GM19099 (cell line): Measurements from ENCODE around the gene SLC30A9.

Experiments used
- POLR2A ChIP-seq: IDR thresholded peaks from 3 replicates; pipeline ENCODE4 v1.6.1; 2011; ENCODE audit warnings: low read depth; ENCODE audit not compliant: insufficient read length; ENCODE audit errors: extremely low read depth

Gene SLC30A9

DNA sequence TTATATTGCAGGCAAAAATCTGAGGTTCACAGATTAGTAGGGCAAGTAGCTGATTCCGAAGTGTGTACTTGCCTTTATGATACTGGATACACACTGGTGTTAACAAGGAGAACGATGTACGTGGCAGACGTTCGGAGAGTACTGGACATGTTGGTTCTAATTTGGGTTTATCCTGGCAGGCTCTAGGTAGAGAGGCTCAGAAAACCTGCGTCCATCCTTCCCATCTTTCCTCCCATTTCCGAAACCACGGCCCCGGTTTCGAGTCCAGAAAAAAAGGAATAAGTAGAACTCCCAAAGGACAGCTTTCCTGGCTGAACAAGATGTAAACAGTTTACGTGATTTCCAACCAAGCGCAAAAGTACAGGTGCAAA, 351 bp upstream of the SLC30A9 start:
- TF ChIP-seq POLR2A = no peak

DNA sequence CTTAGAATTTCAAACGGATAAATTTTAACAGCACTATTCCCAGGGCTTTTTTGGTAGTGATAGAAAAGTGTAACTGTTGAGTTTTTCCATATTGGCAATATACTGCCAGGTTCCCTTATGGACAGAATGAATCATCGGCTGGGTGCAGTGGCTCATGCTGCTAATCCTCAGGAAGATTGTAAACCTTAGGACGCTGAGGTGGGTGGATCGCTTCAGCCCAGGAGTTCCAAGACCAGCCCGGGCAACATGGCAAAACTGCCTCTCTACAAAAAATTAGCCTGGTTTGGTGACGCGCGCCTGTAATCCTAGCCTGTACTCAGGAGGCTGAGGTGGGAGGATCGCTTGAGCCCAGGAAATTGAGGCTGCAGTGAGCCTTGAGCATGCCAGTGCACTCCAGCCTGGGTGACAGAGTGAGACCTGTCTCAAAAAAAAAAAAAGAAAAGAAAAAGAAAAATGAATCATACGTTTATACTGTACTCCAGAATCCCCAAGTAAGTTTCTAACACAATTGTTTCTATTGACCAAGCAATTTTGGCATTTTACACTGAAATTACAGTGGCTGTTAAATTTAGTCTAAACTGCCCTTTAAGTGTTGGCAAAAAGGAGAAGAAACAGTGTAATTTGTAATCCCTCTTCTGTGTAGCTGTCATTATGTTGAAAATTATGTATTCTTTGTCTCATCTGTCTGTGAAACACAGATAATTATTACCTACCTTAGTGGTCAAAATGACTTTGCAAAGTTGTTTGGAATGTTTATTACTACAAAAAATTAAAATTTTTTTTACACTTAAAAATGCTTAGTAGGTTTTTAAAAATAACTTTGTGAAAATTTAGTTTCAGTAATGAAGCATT, 1.8 kb downstream of the SLC30A9 start:
- no peak for TF ChIP-seq POLR2A

DNA sequence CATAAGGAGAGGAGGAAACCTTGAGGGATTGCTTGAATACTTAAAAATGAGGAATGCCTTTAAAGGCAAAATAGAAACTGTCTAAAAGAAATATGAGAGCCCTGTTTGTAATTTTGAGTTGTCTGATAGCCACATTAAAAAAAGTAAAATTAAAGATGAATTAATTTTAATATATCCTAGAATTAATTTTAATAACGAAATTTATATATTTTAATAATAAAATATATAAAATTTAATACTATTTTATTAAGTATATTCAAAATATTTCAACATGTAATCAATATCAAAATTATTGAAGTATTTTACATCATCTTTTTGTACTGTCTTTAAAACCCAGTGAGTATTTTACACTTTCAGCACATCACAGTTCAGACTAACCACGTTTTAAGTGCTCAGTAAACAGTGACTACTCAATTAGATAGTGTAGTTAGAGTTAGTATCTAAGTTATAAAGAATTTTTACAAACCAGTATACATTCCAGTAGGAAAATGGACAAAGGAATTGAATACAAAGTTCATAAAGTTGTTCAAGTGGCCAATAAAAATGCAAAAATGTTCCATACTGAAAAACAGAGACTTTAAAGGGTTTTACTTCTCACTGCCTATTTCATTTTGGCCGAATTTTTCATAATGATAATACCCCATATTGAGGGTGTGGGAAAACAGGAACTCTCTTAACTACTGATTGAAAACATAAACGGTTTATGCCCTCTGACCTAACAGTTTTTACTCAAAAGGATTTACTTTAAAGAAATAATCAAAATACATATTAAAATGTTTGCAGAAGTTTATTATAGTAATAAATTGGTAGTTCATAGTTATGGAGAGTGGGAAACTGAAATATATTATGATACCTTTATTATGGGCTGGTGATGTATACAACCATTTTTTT, 2.9 kb downstream of the SLC30A9 start:
- TF ChIP-seq POLR2A = no peak

DNA sequence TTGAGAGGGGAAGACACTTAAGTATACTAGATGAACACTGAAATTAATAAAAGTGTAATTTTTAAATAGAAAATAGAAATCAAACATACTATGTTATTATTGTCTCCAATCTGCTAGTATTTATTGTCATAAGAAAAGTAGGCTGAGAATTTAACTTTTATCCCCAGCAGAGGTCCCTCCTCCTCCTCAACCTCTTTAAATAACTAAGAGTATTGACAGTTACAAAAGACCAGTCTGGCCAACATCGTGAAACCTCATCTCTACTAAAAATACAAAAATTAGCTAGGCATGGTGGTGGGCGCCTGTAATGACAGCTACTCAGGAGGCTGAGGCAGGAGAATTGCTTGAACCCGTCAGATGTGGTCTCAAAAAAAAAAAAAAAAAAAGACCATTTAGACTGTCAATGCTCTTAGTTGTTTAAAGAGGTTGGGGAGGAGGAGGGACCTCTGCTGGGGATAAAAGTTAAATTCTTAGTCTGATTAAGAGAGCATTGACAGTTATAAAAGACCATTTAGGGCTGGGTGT, 4.2 kb downstream of the SLC30A9 start:
- no peak for TF ChIP-seq POLR2A

DNA sequence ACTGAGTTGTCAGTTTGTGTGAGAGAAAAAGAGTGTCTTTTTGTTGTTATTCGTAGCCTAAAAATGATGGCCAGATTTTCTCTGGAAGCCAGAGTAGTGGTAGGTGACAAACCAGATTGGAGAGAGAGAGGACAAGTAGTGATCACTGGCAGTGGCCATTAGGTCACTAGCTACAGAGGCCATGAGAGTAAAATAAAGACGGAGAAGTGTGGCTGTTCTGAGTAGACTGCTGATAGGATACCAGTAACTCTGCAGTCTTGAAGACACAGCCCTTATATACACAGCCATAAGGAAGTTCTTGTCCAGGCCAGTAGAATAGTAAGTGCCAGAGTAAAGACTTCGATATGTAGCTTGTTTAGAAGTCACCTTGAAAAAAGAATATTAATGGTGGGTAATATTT, 7.7 kb downstream of the SLC30A9 start:
- TF ChIP-seq POLR2A = no peak

DNA sequence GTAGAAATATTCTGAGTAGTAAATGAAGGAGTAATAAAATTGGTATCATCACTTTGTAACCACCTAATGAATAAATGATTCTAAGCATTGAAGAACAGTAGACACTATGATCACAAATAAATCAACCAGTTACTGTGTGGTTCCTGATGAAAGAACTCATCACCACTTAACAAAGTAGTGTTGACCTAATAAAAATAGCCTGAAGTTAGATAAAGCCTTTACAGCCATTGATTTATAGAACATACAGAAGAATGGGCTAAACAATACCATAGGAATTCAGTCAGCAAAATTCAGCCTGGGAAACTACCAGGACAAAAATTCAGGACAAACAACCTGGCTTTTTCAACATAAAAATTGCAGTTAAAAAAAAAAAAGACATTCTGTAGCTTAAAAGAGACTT, 9.0 kb downstream of the SLC30A9 start:
- no peak for TF ChIP-seq POLR2A

DNA sequence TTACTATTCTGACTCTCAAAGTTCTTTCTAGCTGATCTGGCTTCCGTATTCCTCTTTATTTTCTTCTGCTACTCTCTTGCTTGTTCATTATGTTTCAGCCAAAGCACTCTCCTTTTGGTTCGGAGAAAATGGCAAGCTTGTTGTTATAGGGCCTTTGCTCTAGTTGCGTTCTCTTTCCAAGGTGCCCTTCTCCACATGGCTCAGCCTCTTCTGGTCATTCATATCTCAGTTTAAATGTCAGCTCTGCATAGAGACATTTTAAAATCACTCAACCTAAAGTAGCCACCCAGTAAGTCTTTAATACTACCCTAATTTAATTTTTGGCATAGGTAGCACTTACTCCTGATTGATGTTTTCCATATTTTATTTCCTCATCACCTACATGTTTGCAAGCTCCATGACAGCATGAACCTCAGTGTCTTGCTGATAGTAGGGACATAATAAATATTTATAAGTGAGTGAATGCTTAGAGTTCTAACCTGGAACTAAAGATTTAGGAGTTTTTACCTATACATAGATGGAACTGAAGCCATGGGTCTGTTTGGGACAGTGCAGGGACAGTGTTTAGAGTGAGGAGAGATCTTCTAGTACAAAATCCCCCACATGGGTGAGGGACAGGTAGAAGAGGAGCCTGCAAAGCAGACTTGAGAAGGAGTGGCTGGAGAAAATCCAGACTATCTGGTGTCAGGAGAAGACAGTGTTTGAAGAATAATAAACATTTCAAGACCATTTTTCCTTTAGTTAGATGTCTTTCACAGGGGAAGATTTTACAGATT, 17.9 kb downstream of the SLC30A9 start:
- no peak for TF ChIP-seq POLR2A

DNA sequence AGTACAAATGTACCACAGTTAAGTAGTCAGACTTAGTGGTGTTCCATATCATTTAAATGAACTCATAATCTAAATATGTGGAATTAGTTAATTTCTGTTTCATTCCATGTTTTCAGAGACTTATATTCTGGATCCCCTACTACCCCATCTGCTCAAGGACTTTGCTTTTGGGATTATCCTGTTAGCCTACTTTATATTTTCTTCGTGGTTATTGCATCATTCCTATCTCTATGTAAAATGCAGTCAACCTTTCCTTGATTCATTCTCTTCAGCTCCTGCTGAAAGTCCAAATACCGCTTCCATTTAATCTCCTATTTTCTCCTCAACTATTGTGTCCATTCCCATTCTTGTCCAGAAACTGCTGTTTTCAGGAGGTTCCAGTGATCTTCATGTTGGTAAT, 25.1 kb downstream of the SLC30A9 start:
- no peak for TF ChIP-seq POLR2A

DNA sequence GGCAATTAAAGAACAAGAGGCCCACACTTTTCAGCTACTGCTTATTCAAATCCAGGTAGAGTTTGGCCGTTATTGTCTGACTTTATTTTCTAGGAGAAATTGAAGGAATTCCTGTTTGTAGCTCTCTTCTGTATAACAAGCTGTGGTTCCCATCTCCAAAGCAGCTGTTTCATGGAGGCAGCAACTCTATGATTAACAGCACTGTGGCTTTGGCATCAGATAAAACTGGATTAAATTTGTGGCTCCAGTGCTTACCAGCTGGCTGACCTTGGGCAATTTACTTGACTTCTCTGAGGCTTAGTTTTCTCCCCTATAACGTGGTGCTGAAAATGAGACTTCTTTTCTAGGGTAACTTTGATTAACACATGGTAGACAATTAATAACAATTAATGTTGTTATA, 28.1 kb downstream of the SLC30A9 start:
- no peak for TF ChIP-seq POLR2A

DNA sequence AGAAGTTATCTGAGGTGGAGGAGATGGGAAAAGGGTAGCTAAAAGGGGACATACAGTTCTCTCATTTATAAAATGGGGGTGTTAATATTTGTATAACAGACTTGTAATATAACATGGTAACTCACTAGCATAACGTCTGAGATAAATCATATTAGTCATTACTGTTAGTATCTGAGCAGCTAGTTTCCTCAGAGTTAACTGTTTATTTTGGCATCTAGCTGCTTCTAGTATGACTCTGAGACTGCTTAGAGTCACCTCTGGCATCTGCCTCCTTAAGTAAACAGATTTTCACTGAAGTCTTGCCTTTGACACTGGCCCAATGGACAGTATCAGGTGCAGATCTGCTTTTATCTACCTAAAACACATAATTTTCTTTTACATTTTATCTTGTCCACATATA, 58.1 kb downstream of the SLC30A9 start:
- TF ChIP-seq POLR2A = no peak

DNA sequence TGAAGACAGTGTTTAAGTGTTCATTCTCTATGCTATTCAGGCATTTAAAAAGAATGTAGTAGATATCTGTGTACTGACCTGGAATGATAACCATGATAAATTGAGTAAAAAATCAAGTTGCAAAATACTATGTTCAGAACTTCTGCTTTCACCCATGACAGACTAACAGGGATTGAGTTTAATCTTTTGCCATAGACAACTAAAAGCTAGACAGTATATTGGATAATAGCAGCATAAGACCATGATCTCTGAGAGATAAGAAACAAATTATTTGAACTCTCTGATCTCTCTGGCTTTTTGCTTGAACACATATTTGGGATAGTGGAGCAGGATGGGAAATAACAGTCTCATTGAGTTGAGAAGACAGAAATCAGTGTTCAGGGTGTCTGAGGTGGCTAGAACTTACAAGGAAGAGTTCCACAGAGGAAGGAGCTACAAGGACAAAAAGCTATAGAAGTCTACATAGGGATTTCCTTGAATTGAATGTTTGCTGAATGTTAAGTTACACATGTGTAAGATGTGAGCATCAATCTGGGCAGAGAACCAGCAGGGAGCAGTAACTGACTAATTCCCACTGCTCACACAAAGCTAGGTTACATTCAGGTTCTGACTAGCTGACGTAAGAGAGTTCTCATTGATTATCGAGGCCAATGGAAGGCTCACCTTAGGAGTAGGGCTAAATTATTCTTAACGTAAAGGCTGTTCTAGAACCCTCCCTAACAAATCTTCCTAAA, 60.4 kb downstream of the SLC30A9 start:
- TF ChIP-seq POLR2A = no peak

DNA sequence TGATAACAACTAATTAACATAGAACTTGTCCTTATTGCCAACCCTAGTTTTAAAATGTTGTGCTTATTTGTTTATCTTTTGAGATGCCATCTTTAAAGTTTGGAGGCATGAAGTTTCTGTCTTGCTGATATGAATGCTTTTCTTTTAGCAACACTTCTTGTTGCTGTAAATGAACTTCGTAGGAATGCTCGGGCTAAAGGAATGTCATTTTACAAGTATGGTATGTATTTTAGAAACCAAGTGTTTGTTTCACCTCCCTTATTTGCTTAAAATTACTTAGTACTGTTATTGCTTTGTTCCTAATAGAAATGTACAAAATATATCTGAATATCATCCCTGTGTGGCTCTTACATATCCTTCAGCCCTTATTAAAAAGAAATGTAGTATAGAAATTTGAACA, 76.1 kb downstream of the SLC30A9 start:
- no peak for TF ChIP-seq POLR2A

DNA sequence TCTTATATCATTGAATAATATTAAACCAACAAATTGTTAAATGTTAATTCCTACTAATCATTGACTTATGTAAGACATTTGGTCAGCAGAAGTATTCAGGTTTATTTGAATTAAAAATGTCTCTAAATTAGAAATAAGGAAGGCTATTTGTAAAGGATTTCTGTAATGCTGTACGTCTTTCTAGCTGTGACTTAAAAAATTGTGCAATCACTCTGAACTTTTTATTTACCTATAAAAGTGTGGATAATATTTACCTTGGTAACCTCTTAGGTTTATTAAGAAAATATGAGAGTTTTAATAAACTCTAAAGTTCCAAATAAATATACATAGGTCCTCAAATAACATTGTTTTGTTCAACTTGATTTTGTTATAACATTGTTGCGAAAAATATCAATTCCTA, 76.9 kb downstream of the SLC30A9 start:
- no peak for TF ChIP-seq POLR2A

DNA sequence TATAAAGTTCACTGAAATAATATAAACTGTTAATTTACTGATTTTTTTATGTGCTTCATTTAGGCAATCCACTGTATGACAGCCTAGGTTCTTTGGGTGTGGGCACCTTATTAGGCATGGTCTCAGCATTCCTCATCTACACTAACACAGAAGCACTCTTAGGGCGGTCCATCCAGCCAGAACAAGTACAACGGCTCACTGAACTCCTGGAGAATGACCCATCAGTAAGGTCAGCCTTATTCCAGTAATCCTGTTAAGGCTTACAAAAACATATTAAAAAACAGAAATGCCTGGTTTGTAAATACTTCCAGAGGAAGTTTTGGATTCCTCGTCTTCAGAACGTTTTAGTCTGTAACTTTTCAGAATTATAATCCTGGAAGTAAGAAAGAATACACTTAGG, 80.1 kb downstream of the SLC30A9 start:
- TF ChIP-seq POLR2A = no peak
